Neural cell (in vitro differentiated cells): ENCODE measurements around the gene PPIF. TPM values are rescaled to one million over a fixed set of nuclear protein-coding genes. Genes with fewer than 3 reads are reported as not detected.

Experiments
- H2AFZ ChIP-seq: fragments of 200-600, 300-800 bp; sonication (generic), shearing (Covaris generic); 2 replicates; pipeline ENCODE4 v1.6.0; 2014; ENCODE audit warnings: low read depth, mild to moderate bottlenecking, antibody characterized with exemption, low read length, moderate library complexity
- H3F3A ChIP-seq: fragments of 200-600 bp; shearing (Covaris generic); 2 replicates; pipeline ENCODE4 v1.6.1; 2016; ENCODE audit warnings: mild to moderate bottlenecking, moderate library complexity, mixed read lengths, antibody characterized with exemption, low read length; ENCODE audit not compliant: insufficient read depth, poor library complexity, severe bottlenecking
- H3K27ac ChIP-seq: fragments of 200-600, 300-800 bp; sonication (generic), shearing (Covaris generic); 2 replicates; pipeline ENCODE4 v1.5.1; 2014; ENCODE audit warnings: mild to moderate bottlenecking, low read length, moderate library complexity
- H3K27me3 ChIP-seq: fragments of 300-800, 200-600 bp; sonication (generic), shearing (Covaris generic); 2 replicates; pipeline ENCODE4 v1.6.0; 2014; ENCODE audit warnings: mild to moderate bottlenecking, low read depth, low read length, moderate library complexity; ENCODE audit not compliant: insufficient read depth
- H3K36me3 ChIP-seq: fragments of 300-800, 200-600 bp; sonication (generic), shearing (Covaris generic); 2 replicates; pipeline ENCODE4 v1.5.1; 2014; ENCODE audit warnings: mild to moderate bottlenecking, antibody characterized with exemption, low read length, moderate library complexity; ENCODE audit not compliant: insufficient read depth
- H3K4me2 ChIP-seq: fragments of 300-800, 200-600 bp; sonication (generic), shearing (Covaris generic); 2 replicates; pipeline ENCODE4 v1.6.0; 2014; ENCODE audit warnings: mild to moderate bottlenecking, low read length
- H3K4me3 ChIP-seq: fragments of 300-800, 200-600 bp; sonication (generic), shearing (Covaris generic); 2 replicates; pipeline ENCODE4 v1.5.1; 2014; ENCODE audit warnings: mild to moderate bottlenecking, low read length, moderate library complexity
- H3K79me2 ChIP-seq: fragments of 200-600 bp; shearing (Covaris generic); replicated peaks from 2 replicates; pipeline ENCODE4 v1.6.0; 2014; ENCODE audit warnings: mild to moderate bottlenecking, low read length, moderate library complexity; ENCODE audit not compliant: insufficient read depth
- H3K9ac ChIP-seq: fragments of 300-800, 200-600 bp; sonication (generic), shearing (Covaris generic); 2 replicates; pipeline ENCODE4 v1.6.1; 2016; ENCODE audit warnings: mild to moderate bottlenecking, low read length, mixed read lengths
- H3K9me2 ChIP-seq: fragments of 200-600 bp; shearing (Covaris generic); 2 replicates; pipeline ENCODE4 v1.6.1; 2016; ENCODE audit warnings: mild to moderate bottlenecking, low read length, mixed read lengths; ENCODE audit not compliant: insufficient read depth
- H3K9me3 ChIP-seq: fragments of 200-600, 300-800 bp; sonication (generic), shearing (Covaris generic); 2 replicates; pipeline ENCODE4 v1.6.1; 2016; ENCODE audit warnings: mild to moderate bottlenecking, mixed run types, low read length, moderate library complexity, mixed read lengths
- H4K20me1 ChIP-seq: fragments of 200-600 bp; shearing (Covaris generic); 2 replicates; pipeline ENCODE4 v1.6.1; 2016; ENCODE audit warnings: mild to moderate bottlenecking, mixed run types; ENCODE audit not compliant: insufficient read depth
- EP300 ChIP-seq: fragments of 450-650 bp; conservative IDR thresholded peaks from 2 replicates; pipeline ENCODE4 v1.6.1; 2014; ENCODE audit warnings: antibody characterized with exemption, mild to moderate bottlenecking, moderate library complexity; ENCODE audit not compliant: poor library complexity, severe bottlenecking
- EZH2 ChIP-seq: fragments of 200-600, 300-800 bp; shearing (Covaris generic), sonication (generic); IDR thresholded peaks from 2 replicates; pipeline ENCODE4 v1.6.1; 2014; ENCODE audit warnings: antibody characterized with exemption, low read length, borderline replicate concordance, mild to moderate bottlenecking; ENCODE audit not compliant: insufficient read depth, poor library complexity, severe bottlenecking
- MXI1 ChIP-seq: fragments of 450-650 bp; conservative IDR thresholded peaks from 2 replicates; pipeline ENCODE4 v1.6.1; 2014; ENCODE audit warnings: antibody characterized with exemption, mild to moderate bottlenecking; ENCODE audit not compliant: poor library complexity, severe bottlenecking
- POLR2AphosphoS5 ChIP-seq: IDR thresholded peaks from 2 replicates; pipeline ENCODE4 v1.6.1; 2012
- RAD21 ChIP-seq: fragments of 450-650 bp; conservative IDR thresholded peaks from 2 replicates; pipeline ENCODE4 v1.6.1; 2014; ENCODE audit warnings: antibody characterized with exemption, mild to moderate bottlenecking, moderate library complexity
- REST ChIP-seq: IDR thresholded peaks from 2 replicates; pipeline ENCODE4 v1.6.1; 2012; ENCODE audit warnings: borderline replicate concordance
- SMC3 ChIP-seq: fragments of 450-650 bp; conservative IDR thresholded peaks from 2 replicates; pipeline ENCODE4 v1.6.1; 2014; ENCODE audit warnings: antibody characterized with exemption, mild to moderate bottlenecking, moderate library complexity; ENCODE audit not compliant: poor library complexity
- TAF1 ChIP-seq: IDR thresholded peaks from 2 replicates; pipeline ENCODE4 v1.6.1; 2012; ENCODE audit warnings: low read depth
- polyA plus RNA-seq: library from polyadenylated mRNA; depleted of rRNA; stranded (reverse); fragments of >200 nt; gene quantifications from 2 replicates; pipeline ENCODE4 v1.2.3, GENCODE V29; 2014

The PPIF gene
- polyA plus RNA-seq, 1 donor from 2014 or later: 13.6 TPM

- Histone ChIP-seq H3K79me2 (no peaks in the 10 kb centered on the region), H3K27me3 (no peaks in the 10 kb centered on the region), H3K4me2 (no peak overlapping the region), H2AFZ (no peak overlapping the region), H3K9me3 (no peaks in the 10 kb centered on the region), H3F3A (no peaks in the 10 kb centered on the region), H3K27ac (no peak overlapping the region), H3K36me3 (no peaks in the 10 kb centered on the region), H3K9ac (no peak overlapping the region), H4K20me1 (no peaks in the 10 kb centered on the region), H3K9me2 (no peaks in the 10 kb centered on the region), H3K4me3 (no peak overlapping the region)
- TF ChIP-seq REST: no peak
- TF ChIP-seq SMC3: no peak
- TF ChIP-seq TAF1: no peak
- TF ChIP-seq RAD21: no peak
These were observed 54.0 kb downstream of the PPIF start for GRCh38 chr10:79401015-79401921.

GRCh38 chr10:79402625-79402946, 55.3 kb downstream of the PPIF start:
- Histone ChIP-seq H3K9me3 (no peaks in the 10 kb centered on the region), H3K79me2 (no peaks in the 10 kb centered on the region), H2AFZ (no peak overlapping the region), H4K20me1 (no peaks in the 10 kb centered on the region), H3K36me3 (no peaks in the 10 kb centered on the region), H3K27ac (no peak overlapping the region), H3K9me2 (no peaks in the 10 kb centered on the region), H3K4me2 (no peak overlapping the region), H3K4me3 (no peak overlapping the region), H3K9ac (no peak overlapping the region), H3K27me3 (no peaks in the 10 kb centered on the region), H3F3A (no peaks in the 10 kb centered on the region)
- TF ChIP-seq EP300 (no peak), MXI1 (no peak), EZH2 (no peak), REST (no peak), POLR2AphosphoS5 (no peak), SMC3 (no peak), TAF1 (no peak), RAD21 (no peak)
